GM12878 (cell line): ENCODE results near the gene PRF1. TPM values are rescaled to one million over a fixed set of nuclear protein-coding genes. Genes with fewer than 3 reads are reported as not detected.

Experiments
- BACH1 ChIP-seq: fragments of 450-650 bp; IDR thresholded peaks from 2 replicates; pipeline ENCODE4 v1.6.1; 2017; ENCODE audit warnings: mild to moderate bottlenecking, borderline replicate concordance
- DPF2 ChIP-seq: fragments of 450-650 bp; IDR thresholded peaks from 2 replicates; pipeline ENCODE4 v1.6.1; 2017; ENCODE audit warnings: mild to moderate bottlenecking
- GATAD2B ChIP-seq: fragments of 450-650 bp; conservative IDR thresholded peaks from 2 replicates; pipeline ENCODE4 v1.6.1; 2017; ENCODE audit warnings: low read depth, mild to moderate bottlenecking, moderate library complexity
- IKZF1 ChIP-seq: fragments of 450-650 bp; conservative IDR thresholded peaks from 2 replicates; pipeline ENCODE4 v1.6.1; 2017; ENCODE audit warnings: antibody characterized with exemption, mild to moderate bottlenecking
- IKZF2 ChIP-seq, 2 experiments: fragments of 450-650 bp; IDR thresholded peaks; 2 replicates each; pipeline ENCODE4 v1.6.1; 2017; ENCODE audit warnings: mild to moderate bottlenecking in 2 of 2, moderate library complexity in 2 of 2
- MEF2A ChIP-seq: IDR thresholded peaks from 2 replicates; pipeline ENCODE4 v1.6.1; 2011; ENCODE audit warnings: low read depth, mild to moderate bottlenecking, low read length, moderate library complexity; ENCODE audit not compliant: insufficient read depth
- RB1 ChIP-seq: fragments of 450-650 bp; formaldehyde crosslinking; IDR thresholded peaks from 2 replicates; pipeline ENCODE4 v1.6.1; 2017; ENCODE audit warnings: mild to moderate bottlenecking, borderline replicate concordance
- SMAD1 ChIP-seq: fragments of 450-650 bp; IDR thresholded peaks from 2 replicates; pipeline ENCODE4 v1.6.1; 2018; ENCODE audit warnings: mild to moderate bottlenecking, low read depth; ENCODE audit not compliant: partially characterized antibody
- SUPT20H ChIP-seq: IDR thresholded peaks from 2 replicates; pipeline ENCODE4 v1.6.1; 2011; ENCODE audit warnings: low read depth, mild to moderate bottlenecking, low read length, moderate library complexity, borderline replicate concordance; ENCODE audit not compliant: control insufficient read depth
- ZNF622 ChIP-seq: fragments of 450-650 bp; IDR thresholded peaks from 2 replicates; pipeline ENCODE4 v1.6.1; 2017; ENCODE audit warnings: mild to moderate bottlenecking, inconsistent platforms
- polyA plus RNA-seq, 11 experiments: library from polyadenylated mRNA; depleted of rRNA in 4 of 11; unstranded in 6 of 11; stranded (reverse) in 5 of 11; fragments of >200 nt; fragmentation: Nextera tagmentation in 4 of 11; fragmentation: Illumina TruSeq in 1 of 11; extraction: Ambion mirVana in 4 of 11; extraction: Trizol in 1 of 11; gene quantifications; 1 replicate in 1 of 11; 2 replicates in 10 of 11; pipeline versions ENCODE4 v1.2.1 to v1.2.3, GENCODE V29; 2011 to 2016; ENCODE audit warnings: inconsistent platforms in 2 of 11, missing spikeins in 2 of 11, low read depth in 1 of 11
- total RNA-seq, 4 experiments: library from RNA; depleted of rRNA in 3 of 4; stranded (reverse); fragments of >200 nt in 3 of 4; fragmentation: Illumina TruSeq in 1 of 4; extraction: Trizol in 1 of 4; gene quantifications; 2 replicates each; pipeline versions ENCODE4 v1.2.1 to v1.2.3, GENCODE V29; 2013 to 2021
- TF ChIP-seq, protein P1 (sequence below): fragments of 450-650 bp; IDR thresholded peaks from 2 replicates; pipeline ENCODE4 v1.6.1; 2016; ENCODE audit warnings: mild to moderate bottlenecking
- TF ChIP-seq, protein P2 (sequence below): fragments of 450-650 bp; formaldehyde crosslinking; IDR thresholded peaks from 2 replicates; pipeline ENCODE4 v1.4.0; 2022; ENCODE audit warnings: mild to moderate bottlenecking, moderate library complexity

Gene PRF1
- total and polyA plus RNA-seq, 10 of the 15 experiments (the other 5 are each of a cell fraction or from before 2014, with no cell fraction given): 0.84 to 15.7 (median 1.3) TPM

DNA sequence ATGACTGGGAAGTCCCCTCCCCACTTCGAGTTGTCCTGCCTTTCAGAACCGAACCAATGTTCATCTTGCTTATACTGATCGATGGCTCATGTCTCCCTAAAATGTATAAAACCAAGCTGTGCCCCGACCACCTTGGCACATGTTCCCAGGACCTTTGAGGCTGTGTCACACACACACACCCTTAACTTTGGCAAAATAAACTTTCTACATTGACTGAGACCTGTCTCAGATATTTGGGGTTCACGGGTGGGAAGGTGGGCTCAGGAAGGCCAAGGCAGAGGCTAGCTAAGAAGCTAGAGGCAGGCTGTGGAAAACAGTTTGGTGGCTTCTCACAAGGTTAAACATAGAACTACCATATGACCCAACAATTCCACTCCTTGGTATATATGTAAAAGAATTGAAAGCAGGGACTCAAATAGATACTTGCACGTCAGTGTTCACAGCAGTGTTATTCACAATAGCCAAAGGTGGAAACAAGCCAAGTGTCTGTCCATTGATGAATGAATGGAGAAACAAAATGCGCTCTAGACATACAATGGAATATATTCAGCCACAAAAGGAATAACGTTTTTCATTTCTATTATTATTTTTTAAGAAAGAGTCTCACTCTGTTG lies 15.4 kb downstream of the PRF1 start (continued):
- TF ChIP-seq RB1: no peak
- TF ChIP-seq, protein P1, sequence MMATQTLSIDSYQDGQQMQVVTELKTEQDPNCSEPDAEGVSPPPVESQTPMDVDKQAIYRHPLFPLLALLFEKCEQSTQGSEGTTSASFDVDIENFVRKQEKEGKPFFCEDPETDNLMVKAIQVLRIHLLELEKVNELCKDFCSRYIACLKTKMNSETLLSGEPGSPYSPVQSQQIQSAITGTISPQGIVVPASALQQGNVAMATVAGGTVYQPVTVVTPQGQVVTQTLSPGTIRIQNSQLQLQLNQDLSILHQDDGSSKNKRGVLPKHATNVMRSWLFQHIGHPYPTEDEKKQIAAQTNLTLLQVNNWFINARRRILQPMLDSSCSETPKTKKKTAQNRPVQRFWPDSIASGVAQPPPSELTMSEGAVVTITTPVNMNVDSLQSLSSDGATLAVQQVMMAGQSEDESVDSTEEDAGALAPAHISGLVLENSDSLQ: peak; percentile 43; the same call in 1 of the 2 replicates
- peak; percentile 69; the same call in 1 of the 2 replicates for TF ChIP-seq DPF2
- no peak for TF ChIP-seq ZNF622
- TF ChIP-seq GATAD2B: 0 out of 2 replicates have a peak, but pooled peaks have one; percentile 45
- TF ChIP-seq, protein P2, sequence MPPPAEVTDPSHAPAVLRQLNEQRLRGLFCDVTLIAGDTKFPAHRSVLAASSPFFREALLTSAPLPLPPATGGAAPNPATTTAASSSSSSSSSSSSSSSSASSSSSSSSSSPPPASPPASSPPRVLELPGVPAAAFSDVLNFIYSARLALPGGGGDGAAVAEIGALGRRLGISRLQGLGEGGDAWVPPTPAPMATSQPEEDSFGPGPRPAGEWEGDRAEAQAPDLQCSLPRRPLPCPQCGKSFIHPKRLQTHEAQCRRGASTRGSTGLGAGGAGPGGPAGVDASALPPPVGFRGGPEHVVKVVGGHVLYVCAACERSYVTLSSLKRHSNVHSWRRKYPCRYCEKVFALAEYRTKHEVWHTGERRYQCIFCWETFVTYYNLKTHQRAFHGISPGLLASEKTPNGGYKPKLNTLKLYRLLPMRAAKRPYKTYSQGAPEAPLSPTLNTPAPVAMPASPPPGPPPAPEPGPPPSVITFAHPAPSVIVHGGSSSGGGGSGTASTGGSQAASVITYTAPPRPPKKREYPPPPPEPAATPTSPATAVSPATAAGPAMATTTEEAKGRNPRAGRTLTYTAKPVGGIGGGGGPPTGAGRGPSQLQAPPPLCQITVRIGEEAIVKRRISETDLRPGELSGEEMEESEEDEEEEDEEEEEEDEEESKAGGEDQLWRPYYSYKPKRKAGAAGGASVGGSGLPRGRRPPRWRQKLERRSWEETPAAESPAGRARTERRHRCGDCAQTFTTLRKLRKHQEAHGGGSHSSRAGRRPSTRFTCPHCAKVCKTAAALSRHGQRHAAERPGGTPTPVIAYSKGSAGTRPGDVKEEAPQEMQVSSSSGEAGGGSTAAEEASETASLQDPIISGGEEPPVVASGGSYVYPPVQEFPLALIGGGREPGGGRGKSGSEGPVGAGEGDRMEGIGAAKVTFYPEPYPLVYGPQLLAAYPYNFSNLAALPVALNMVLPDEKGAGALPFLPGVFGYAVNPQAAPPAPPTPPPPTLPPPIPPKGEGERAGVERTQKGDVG (CRISPR knock-in tag): no peak
- peak; percentile 80 for TF ChIP-seq IKZF1
- peak; percentile 55 for TF ChIP-seq SMAD1
- TF ChIP-seq IKZF2 (IDR thresholded peaks at IDR 0.05): peak; percentile 87 to 88
- TF ChIP-seq BACH1: no peak; the same call in 1 of the 2 replicates
- no peak for TF ChIP-seq SUPT20H
- 0 out of 2 replicates have a peak, but pooled peaks have one; percentile 45 for TF ChIP-seq MEF2A
